ENCODE data around the gene BCL11A. TPM values are rescaled to one million over a fixed set of nuclear protein-coding genes. Genes with fewer than 3 reads are reported as not detected.

Gene BCL11A
- total RNA-seq, 2 experiments from 2014 or later = 2.3 to 3.3 TPM

DNA sequence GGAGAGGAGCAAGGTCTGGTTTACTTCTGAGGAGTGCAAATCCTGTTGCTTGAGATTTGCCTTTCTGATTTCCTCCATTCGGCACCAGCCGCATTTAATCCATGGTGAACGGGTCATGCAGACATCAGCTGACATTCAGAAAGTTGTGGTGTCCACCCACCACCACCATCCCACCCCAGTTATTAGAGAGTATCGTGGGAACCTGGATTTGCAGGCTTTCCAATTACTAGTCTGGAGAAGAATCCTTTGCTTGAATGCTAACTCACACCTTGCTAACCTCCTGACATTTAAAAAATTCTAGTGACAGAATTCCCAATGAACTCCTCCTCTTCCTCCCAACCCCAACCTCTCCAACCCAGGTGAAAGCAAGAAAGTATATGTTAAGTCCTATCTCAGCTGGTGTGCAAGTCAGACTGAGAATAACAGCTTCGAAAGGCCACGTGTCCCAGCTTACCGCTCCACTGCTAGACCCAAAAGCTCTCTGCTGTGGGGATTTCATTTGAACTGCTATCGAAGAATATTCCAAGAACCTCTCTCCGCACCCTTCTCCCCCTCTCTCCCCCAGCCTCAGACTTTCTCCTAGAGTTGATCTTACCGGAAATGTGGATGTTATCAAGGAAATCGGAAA, 17.7 kb downstream of the BCL11A start:
- intact Hi-C loops (cut with DNase I, micrococcal nuclease) = no loop called here
- Histone ChIP-seq H3K4me3 (ENCODE audit: low read length) (no peak overlapping the region), H3K4me1 (ENCODE audit: insufficient read depth, low read length) (no peaks in the 10 kb centered on the region), H3K27me3 (ENCODE audit: control insufficient read depth in 1 of 2, insufficient read depth in 2 of 2, low read length in 2 of 2) (peaks cover 2 to 30% of the 10 kb centered on the region in 2 experiments), H3K9me3 (ENCODE audit: control insufficient read depth in 1 of 2, insufficient read depth in 1 of 2, low read length in 2 of 2) (no peaks in the 10 kb centered on the region), H3K27ac (ENCODE audit: low read depth in 1 of 2, low read length in 2 of 2) (no peak overlapping the region), H3K36me3 (ENCODE audit: insufficient read depth, low read length) (no peaks in the 10 kb centered on the region)
- no peak for TF ChIP-seq CTCF (IDR thresholded peaks at IDR 0.05)
- H3K27ac Mint-ChIP-seq = no peak overlapping the region
- ChIA-PET CTCF (interaction anchor here (1.2 kb wide), 1 partner anchor 8 kb away, joined by 3 read pairs; no protein-coding TSS in a partner anchor), POLR2A (interaction anchor here (1.5 kb wide), 1 partner anchor 9 kb away, joined by 4 read pairs; no protein-coding TSS in a partner anchor)
- no peaks in the 10 kb centered on the region for H3K9me3 Mint-ChIP-seq
- H3K36me3 Mint-ChIP-seq (ENCODE audit: low read depth) = no peaks in the 10 kb centered on the region
- no peak overlapping the region for H3K4me3 Mint-ChIP-seq
- peaks cover 11% of the 10 kb centered on the region for H3K4me1 Mint-ChIP-seq (ENCODE audit: low read depth)
- DNase-seq (no peak), ATAC-seq (ENCODE audit: poor library complexity) (no peak)
- H3K27me3 Mint-ChIP-seq = peaks cover 56% of the 10 kb centered on the region

DNA sequence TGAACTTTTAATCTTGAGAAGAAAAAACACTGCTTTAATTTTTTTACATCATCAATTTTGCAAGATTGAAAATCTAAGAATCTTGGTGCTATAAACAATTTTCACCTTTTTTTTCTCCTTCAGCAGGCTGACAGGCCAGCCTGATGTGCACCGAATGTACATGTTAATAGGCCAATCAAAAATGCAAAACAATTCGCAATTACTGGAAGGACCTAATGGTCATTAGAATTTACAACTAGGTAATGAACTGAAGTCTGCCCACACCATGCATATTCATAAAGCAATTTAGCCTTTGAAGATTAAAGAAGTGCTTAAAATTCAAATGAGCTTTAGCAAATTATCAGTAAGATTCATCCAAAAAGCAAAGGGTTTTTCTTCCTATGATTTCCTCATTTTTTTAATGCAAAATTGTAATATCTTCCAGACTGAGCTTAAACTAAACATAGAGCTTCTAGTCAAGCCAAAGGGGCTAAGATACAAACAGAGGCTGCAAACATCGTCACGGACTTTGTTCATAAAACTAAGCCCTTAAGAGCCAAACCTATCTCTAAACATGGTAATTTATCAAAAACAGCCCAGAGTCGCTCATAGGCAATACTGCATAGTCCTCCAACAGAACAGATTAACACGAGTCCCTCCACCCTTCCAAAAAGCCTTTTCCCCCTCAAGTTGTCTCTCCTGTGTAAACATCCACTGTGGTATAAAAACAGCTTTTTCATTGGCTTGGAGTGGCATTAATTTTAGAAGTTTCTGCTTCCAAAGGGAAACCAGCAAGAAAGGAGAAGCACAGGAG, 18.4 kb downstream of the BCL11A start:
- DNase-seq (no peak), ATAC-seq (ENCODE audit: poor library complexity) (no peak)
- Histone ChIP-seq H3K4me1 (ENCODE audit: insufficient read depth, low read length) (no peaks in the 10 kb centered on the region), H3K27me3 (ENCODE audit: control insufficient read depth in 1 of 2, insufficient read depth in 2 of 2, low read length in 2 of 2) (peaks cover 2 to 23% of the 10 kb centered on the region in 2 experiments), H3K9me3 (ENCODE audit: control insufficient read depth in 1 of 2, insufficient read depth in 1 of 2, low read length in 2 of 2) (no peaks in the 10 kb centered on the region), H3K27ac (ENCODE audit: low read depth in 1 of 2, low read length in 2 of 2) (no peak overlapping the region), H3K4me3 (ENCODE audit: low read length) (no peak overlapping the region), H3K36me3 (ENCODE audit: insufficient read depth, low read length) (no peaks in the 10 kb centered on the region)
- H3K4me1 Mint-ChIP-seq (ENCODE audit: low read depth) = peaks cover 11% of the 10 kb centered on the region
- no peak overlapping the region for H3K27ac Mint-ChIP-seq
- CTCF ChIA-PET = interaction anchor here (1.2 kb wide), 1 partner anchor 9 kb away, joined by 3 read pairs; no protein-coding TSS in a partner anchor
- intact Hi-C loops (cut with DNase I, micrococcal nuclease) = no loop called here
- H3K9me3 Mint-ChIP-seq = no peaks in the 10 kb centered on the region
- POLR2A ChIA-PET = interaction anchor here (1.5 kb wide), 1 partner anchor 10 kb away, joined by 4 read pairs; no protein-coding TSS in a partner anchor
- H3K36me3 Mint-ChIP-seq (ENCODE audit: low read depth) = no peaks in the 10 kb centered on the region
- peaks cover 59% of the 10 kb centered on the region for H3K27me3 Mint-ChIP-seq
- H3K4me3 Mint-ChIP-seq = no peak overlapping the region
- no peak for TF ChIP-seq CTCF (IDR thresholded peaks at IDR 0.05)

- no peak overlapping the region for H3K4me3 Mint-ChIP-seq
- H3K27ac ChIP-seq (ENCODE audit: low read depth in 1 of 2, low read length in 2 of 2) = no peak overlapping the region
- H3K4me3 ChIP-seq (ENCODE audit: low read length) = no peak overlapping the region
- ATAC-seq (ENCODE audit: poor library complexity) (no peak), DNase-seq (no peak)
- ChIA-PET CTCF (no interaction called here), POLR2A (no interaction called here)
- H3K36me3 ChIP-seq (ENCODE audit: insufficient read depth, low read length) = no peaks in the 10 kb centered on the region
- H3K9me3 ChIP-seq (ENCODE audit: control insufficient read depth in 1 of 2, insufficient read depth in 1 of 2, low read length in 2 of 2) = no peaks in the 10 kb centered on the region
- intact Hi-C loops (cut with DNase I, micrococcal nuclease) = no loop called here
- H3K9me3 Mint-ChIP-seq = no peaks in the 10 kb centered on the region
- H3K36me3 Mint-ChIP-seq (ENCODE audit: low read depth) = no peaks in the 10 kb centered on the region
- peaks cover 2 to 19% of the 10 kb centered on the region in 2 experiments for H3K27me3 ChIP-seq (ENCODE audit: control insufficient read depth in 1 of 2, insufficient read depth in 2 of 2, low read length in 2 of 2)
- H3K27ac Mint-ChIP-seq = no peak overlapping the region
- peaks cover 59% of the 10 kb centered on the region for H3K27me3 Mint-ChIP-seq
- no peaks in the 10 kb centered on the region for H3K4me1 ChIP-seq (ENCODE audit: insufficient read depth, low read length)
- H3K4me1 Mint-ChIP-seq (ENCODE audit: low read depth) = peaks cover 11% of the 10 kb centered on the region
- TF ChIP-seq CTCF (IDR thresholded peaks at IDR 0.05) = no peak
These were observed 19.3 kb downstream of the BCL11A start for GRCh38 chr2:60534052-60534685.

Measured in CD4-positive, alpha-beta T cell (primary cell).